Esophagus squamous epithelium (tissue), 4 donors: Measurements from ENCODE around the gene NPY.

Source experiments
- POLR2A ChIP-seq, 4 donors: fragments of 450-650 bp; IDR thresholded peaks; one replicate each; pipeline ENCODE4 v1.6.1; 2017; ENCODE audit warnings: antibody characterized with exemption in 4 of 4, mild to moderate bottlenecking in 4 of 4, moderate library complexity in 3 of 4
- TF ChIP-seq, protein P1 (sequence below), 6 experiments: fragments of 450-650 bp in 4 of 6; fragments of 200-600 bp in 2 of 6; sonication (generic) in 2 of 6; IDR thresholded peaks; one replicate each; pipeline ENCODE4 v1.5.1; 2016 to 2019; ENCODE audit warnings: antibody characterized with exemption in 6 of 6, mild to moderate bottlenecking in 4 of 6, moderate library complexity in 4 of 6

DNA sequence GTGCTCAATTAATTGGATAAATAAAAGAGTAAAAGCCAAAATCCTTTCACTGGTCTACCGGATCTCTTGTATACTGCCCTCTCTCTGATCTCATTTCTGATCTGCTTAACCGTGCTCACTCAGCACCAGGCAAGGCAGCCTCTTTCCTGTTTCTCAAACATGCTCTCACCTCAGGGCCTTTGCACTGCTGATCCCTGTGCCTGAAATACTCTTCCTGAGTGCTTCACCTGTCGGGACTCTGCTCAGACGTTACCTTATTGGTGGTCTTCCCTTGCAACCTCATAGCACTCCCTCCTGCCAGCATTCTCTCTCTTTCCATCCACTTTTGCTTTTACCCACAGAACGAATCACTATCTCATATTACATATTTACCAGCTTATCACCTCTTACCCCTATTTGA is 55.6 kb downstream of the NPY start:
- TF ChIP-seq, protein P1, sequence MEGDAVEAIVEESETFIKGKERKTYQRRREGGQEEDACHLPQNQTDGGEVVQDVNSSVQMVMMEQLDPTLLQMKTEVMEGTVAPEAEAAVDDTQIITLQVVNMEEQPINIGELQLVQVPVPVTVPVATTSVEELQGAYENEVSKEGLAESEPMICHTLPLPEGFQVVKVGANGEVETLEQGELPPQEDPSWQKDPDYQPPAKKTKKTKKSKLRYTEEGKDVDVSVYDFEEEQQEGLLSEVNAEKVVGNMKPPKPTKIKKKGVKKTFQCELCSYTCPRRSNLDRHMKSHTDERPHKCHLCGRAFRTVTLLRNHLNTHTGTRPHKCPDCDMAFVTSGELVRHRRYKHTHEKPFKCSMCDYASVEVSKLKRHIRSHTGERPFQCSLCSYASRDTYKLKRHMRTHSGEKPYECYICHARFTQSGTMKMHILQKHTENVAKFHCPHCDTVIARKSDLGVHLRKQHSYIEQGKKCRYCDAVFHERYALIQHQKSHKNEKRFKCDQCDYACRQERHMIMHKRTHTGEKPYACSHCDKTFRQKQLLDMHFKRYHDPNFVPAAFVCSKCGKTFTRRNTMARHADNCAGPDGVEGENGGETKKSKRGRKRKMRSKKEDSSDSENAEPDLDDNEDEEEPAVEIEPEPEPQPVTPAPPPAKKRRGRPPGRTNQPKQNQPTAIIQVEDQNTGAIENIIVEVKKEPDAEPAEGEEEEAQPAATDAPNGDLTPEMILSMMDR (IDR thresholded peaks at IDR 0.05), result no peak
- TF ChIP-seq POLR2A (IDR thresholded peaks at IDR 0.05), result no peak
